Anterior cingulate cortex (tissue), 58 donors: ENCODE results near the gene FCGR2B.

Experiments used
- DNase-seq, 58 donors: peaks; one replicate each; lab custom pipeline; 2025; lab: John Stamatoyannopoulos, UW

Gene FCGR2B

DNA sequence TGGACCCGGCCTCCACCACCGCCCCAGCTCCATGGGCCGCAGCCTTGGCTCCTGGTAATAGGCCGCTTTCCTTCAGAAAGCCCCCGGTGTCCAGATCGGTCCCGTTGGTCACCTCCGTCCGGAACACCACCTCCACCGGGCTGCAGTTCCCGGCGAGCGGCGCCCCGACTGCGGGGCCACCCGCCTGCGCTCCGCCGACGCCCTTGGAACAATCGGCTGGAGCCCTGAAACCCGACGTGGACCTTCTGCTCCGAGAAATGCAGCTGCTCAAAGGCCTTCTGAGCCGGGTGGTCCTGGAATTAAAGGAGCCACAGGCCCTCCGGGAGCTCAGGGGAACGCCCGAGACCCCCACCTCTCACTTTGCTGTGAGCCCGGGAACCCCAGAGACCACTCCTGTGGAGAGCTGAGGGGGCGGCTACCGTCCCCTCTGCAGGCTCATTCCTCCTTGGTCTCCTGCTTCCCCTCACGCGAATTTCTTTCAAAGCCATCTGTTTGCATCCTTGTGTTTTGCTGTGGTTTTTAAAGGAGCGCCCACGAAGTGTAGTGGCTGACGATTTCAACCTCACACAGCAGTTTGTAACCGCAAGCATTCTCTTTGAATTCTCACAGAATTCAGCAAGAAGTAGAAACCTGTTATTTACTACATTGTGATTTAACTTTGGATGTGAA, 64.4 kb downstream of the FCGR2B start:
- peak in 7 of 58 donors; percentile 12 to 70 (median 33) for DNase-seq
